Ishikawa (cell line): Measurements from ENCODE around the gene HIGD2B.
A peak's percentile ranks its signal among the peaks of the same experiment; 100 is the strongest.

Experiments used
- CEBPB ChIP-seq: IDR thresholded peaks from 2 replicates; pipeline ENCODE4 v1.6.1; 2012
- CREB1 ChIP-seq: IDR thresholded peaks from 2 replicates; pipeline ENCODE4 v1.6.1; 2012; ENCODE audit warnings: low read depth
- EGR1 ChIP-seq: IDR thresholded peaks from 2 replicates; pipeline ENCODE4 v1.6.1; 2012
- EP300 ChIP-seq: IDR thresholded peaks from 2 replicates; pipeline ENCODE4 v1.6.1; 2012; ENCODE audit warnings: borderline replicate concordance
- FOXM1 ChIP-seq: IDR thresholded peaks from 2 replicates; pipeline ENCODE4 v1.6.1; 2012; ENCODE audit warnings: low read depth, borderline replicate concordance
- MAX ChIP-seq: IDR thresholded peaks from 2 replicates; pipeline ENCODE4 v1.6.1; 2012
- NFIC ChIP-seq: IDR thresholded peaks from 2 replicates; pipeline ENCODE4 v1.6.1; 2012
- RAD21 ChIP-seq: IDR thresholded peaks from 2 replicates; pipeline ENCODE4 v1.6.1; 2012; ENCODE audit warnings: low read depth
- REST ChIP-seq: IDR thresholded peaks from 2 replicates; pipeline ENCODE4 v1.6.1; 2012; ENCODE audit warnings: low read depth, mild to moderate bottlenecking
- TAF1 ChIP-seq: IDR thresholded peaks from 2 replicates; pipeline ENCODE4 v1.6.1; 2012; ENCODE audit warnings: low read depth, mild to moderate bottlenecking
- TCF12 ChIP-seq: IDR thresholded peaks from 2 replicates; pipeline ENCODE4 v1.6.1; 2012; ENCODE audit warnings: low read depth
- TEAD4 ChIP-seq: IDR thresholded peaks from 2 replicates; pipeline ENCODE4 v1.6.1; 2012
- USF1 ChIP-seq: IDR thresholded peaks from 2 replicates; pipeline ENCODE4 v1.6.1; 2012
- YY1 ChIP-seq: IDR thresholded peaks from 2 replicates; pipeline ENCODE4 v1.6.1; 2012; ENCODE audit warnings: low read depth
- ZBTB7A ChIP-seq: IDR thresholded peaks from 2 replicates; pipeline ENCODE4 v1.6.1; 2012; ENCODE audit warnings: low read depth

The HIGD2B gene

GRCh38 chr15:72685925-72686794 is at the start of gene HIGD2B, which contains the start of gene BBS4:
HIGD2B (minus strand) TSS chr15:72686182; CDS start chr15:72676374, 9,808 bp downstream.
BBS4 (plus strand) TSS chr15:72686207; CDS start chr15:72686228, 21 bp downstream.
- TF ChIP-seq CREB1 (peak; percentile 53), TCF12 (peak; percentile 26; the same call in 1 of the 2 replicates), USF1 (peak; percentile 38; the same call in 1 of the 2 replicates), MAX (peak; percentile 51; the same call in 1 of the 2 replicates), TAF1 (peak; percentile 93), YY1 (peak; percentile 89), RAD21 (no peak), TEAD4 (peak; percentile 45; the same call in 1 of the 2 replicates), FOXM1 (no peak)

- TF ChIP-seq ZBTB7A (no peak), YY1 (no peak), REST (no peak), TAF1 (no peak), NFIC (no peak), MAX (no peak)
Observed at GRCh38 chr15:72735111-72735510, 49.1 kb upstream of the HIGD2B start.

GRCh38 chr15:72733941-72734738 is 48.2 kb upstream of the HIGD2B start:
- TF ChIP-seq TCF12 (no peak), FOXM1 (no peak), EP300 (no peak), USF1 (no peak), CEBPB (no peak), EGR1 (no peak), YY1 (no peak), MAX (no peak), ZBTB7A (no peak), NFIC (no peak)

- TF ChIP-seq REST = no peak
- TF ChIP-seq TCF12 = no peak
- TF ChIP-seq TEAD4 = no peak
- no peak for TF ChIP-seq USF1
- TF ChIP-seq TAF1 = no peak
- no peak for TF ChIP-seq CREB1
Observed at GRCh38 chr15:72732516-72732915, 46.5 kb upstream of the HIGD2B start.

GRCh38 chr15:72732086-72732485 is 46.1 kb upstream of the HIGD2B start:
- TF ChIP-seq TAF1 (no peak), YY1 (no peak), CEBPB (no peak), EP300 (no peak)
